Breast epithelium (tissue), 4 donors: ENCODE data around the gene DNMBP. TPM values are rescaled to one million over a fixed set of nuclear protein-coding genes. Genes with fewer than 3 reads are reported as not detected.

Experiments
- DNase-seq, 2 donors: peaks; one replicate each; pipeline ENCODE4 v3.0.0-alpha.2; 2019; ENCODE audit warnings: low spot score in 2 of 2
- H3K27ac ChIP-seq, 2 donors: fragments of 200-600 bp; sonication (generic) in 1 of 2; one replicate each; pipeline ENCODE4 v1.5.1; 2016 to 2019; ENCODE audit warnings: mild to moderate bottlenecking in 1 of 2
- H3K27me3 ChIP-seq, 2 donors: fragments of 200-600 bp; sonication (generic) in 1 of 2; one replicate each; pipeline versions ENCODE4 v1.5.1 to v1.6.0; 2017 to 2019; ENCODE audit warnings: control low read depth in 1 of 2, mild to moderate bottlenecking in 1 of 2
- H3K36me3 ChIP-seq: fragments of 200-600 bp; one replicate; pipeline ENCODE4 v1.5.1; 2019
- H3K4me1 ChIP-seq, 2 donors: fragments of 200-600 bp; sonication (generic); one replicate each; pipeline ENCODE4 v1.5.1; 2016 to 2019; ENCODE audit warnings: control low read depth in 1 of 2
- H3K4me3 ChIP-seq, 3 donors: fragments of 200-600 bp; sonication (generic); 1 replicate in 2 of 3; 2 replicates in 1 of 3; pipeline ENCODE4 v1.5.1; 2016 to 2019; ENCODE audit warnings: mild to moderate bottlenecking in 3 of 3, moderate library complexity in 2 of 3
- H3K9me3 ChIP-seq, 2 donors: fragments of 200-600 bp; sonication (generic) in 1 of 2; one replicate each; pipeline ENCODE4 v1.5.1; 2016 to 2019; ENCODE audit warnings: control low read depth in 1 of 2
- CTCF ChIP-seq, 3 donors: fragments of 450-650 bp; IDR thresholded peaks; one replicate each; pipeline ENCODE4 v1.5.1; 2016 to 2017; ENCODE audit warnings: antibody characterized with exemption in 3 of 3, mild to moderate bottlenecking in 3 of 3, moderate library complexity in 3 of 3
- POLR2A ChIP-seq: fragments of 450-650 bp; IDR thresholded peaks from one replicate; pipeline ENCODE4 v1.6.1; 2016; ENCODE audit warnings: antibody characterized with exemption, mild to moderate bottlenecking, moderate library complexity
- POLR2AphosphoS5 ChIP-seq, 3 donors: sonication (generic); formaldehyde crosslinking; IDR thresholded peaks; one replicate each; pipeline ENCODE4 v1.6.1; 2017; ENCODE audit warnings: antibody characterized with exemption in 3 of 3
- intact Hi-C: fragments of 100-400 bp; cut with DNase I; formaldehyde crosslinking; loops from one replicate; pipeline ENCODE4 v1.15.1; 2023; ENCODE audit warnings: low total_unique reads
- total RNA-seq, 3 donors: library from RNA; depleted of rRNA; stranded (reverse); fragments of >200 nt; gene quantifications; one replicate each; pipeline ENCODE4 v1.1.0, GENCODE V29; 2016

The DNMBP gene
- total RNA-seq, 3 donors from 2014 or later = 15.1 to 20.6 (median 15.5) TPM

- Histone ChIP-seq H3K27me3 (no peaks in the 10 kb centered on the region), H3K36me3 (no peaks in the 10 kb centered on the region), H3K9me3 (peaks cover 3 to 4% of the 10 kb centered on the region in 2 donors), H3K27ac (no peak overlapping the region), H3K4me3 (no peak overlapping the region), H3K4me1 (no peaks in the 10 kb centered on the region)
- DNase-seq = no peak
- intact Hi-C loops = no loop called here
- TF ChIP-seq POLR2AphosphoS5 (IDR thresholded peaks at IDR 0.05) (no peak), POLR2A (no peak), CTCF (IDR thresholded peaks at IDR 0.05) (no peak)
Observed at GRCh38 chr10:100027416-100027815, 17.7 kb upstream of the DNMBP start.

- TF ChIP-seq POLR2AphosphoS5 (IDR thresholded peaks at IDR 0.05) = no peak
- no peak for TF ChIP-seq CTCF (IDR thresholded peaks at IDR 0.05)
- TF ChIP-seq POLR2A = no peak
- no peak for DNase-seq
- no peaks in the 10 kb centered on the region for H3K27me3 ChIP-seq
- no peaks in the 10 kb centered on the region for H3K4me1 ChIP-seq
- H3K4me3 ChIP-seq = no peak overlapping the region
- no peaks in the 10 kb centered on the region for H3K36me3 ChIP-seq
- H3K27ac ChIP-seq = no peak overlapping the region
- intact Hi-C loops = no loop called here
- H3K9me3 ChIP-seq = peaks cover 3 to 4% of the 10 kb centered on the region in 2 donors
Observed at GRCh38 chr10:100025576-100025975, 15.8 kb upstream of the DNMBP start.

GRCh38 chr10:100024748-100025147 is 15.0 kb upstream of the DNMBP start:
- H3K4me1 ChIP-seq = no peaks in the 10 kb centered on the region
- H3K4me3 ChIP-seq = no peak overlapping the region
- no peak overlapping the region for H3K27ac ChIP-seq
- no peaks in the 10 kb centered on the region for H3K27me3 ChIP-seq
- intact Hi-C loops = no loop called here
- TF ChIP-seq POLR2AphosphoS5 (IDR thresholded peaks at IDR 0.05) (no peak), CTCF (IDR thresholded peaks at IDR 0.05) (no peak), POLR2A (no peak)
- H3K9me3 ChIP-seq = peaks cover 3 to 4% of the 10 kb centered on the region in 2 donors
- H3K36me3 ChIP-seq = no peaks in the 10 kb centered on the region
- no peak for DNase-seq

- Histone ChIP-seq H3K9me3 (peaks cover 0 to 4% of the 10 kb centered on the region in 2 donors), H3K27ac (no peak overlapping the region), H3K4me3 (no peak overlapping the region), H3K27me3 (no peaks in the 10 kb centered on the region), H3K4me1 (no peaks in the 10 kb centered on the region), H3K36me3 (no peaks in the 10 kb centered on the region)
- TF ChIP-seq POLR2A (no peak), CTCF (IDR thresholded peaks at IDR 0.05) (no peak), POLR2AphosphoS5 (IDR thresholded peaks at IDR 0.05) (no peak)
- intact Hi-C loops = no loop called here
- no peak for DNase-seq
Observed at GRCh38 chr10:100022403-100022802, 12.7 kb upstream of the DNMBP start.

GRCh38 chr10:100021322-100021721 is 11.6 kb upstream of the DNMBP start:
- intact Hi-C loops = no loop called here

More at GRCh38 chr10:100021322-100021721, 11.6 kb upstream of the DNMBP start:
- TF ChIP-seq POLR2AphosphoS5 (IDR thresholded peaks at IDR 0.05) = no peak
- no peak for TF ChIP-seq POLR2A
- no peak for TF ChIP-seq CTCF (IDR thresholded peaks at IDR 0.05)
- Histone ChIP-seq H3K9me3 (no peaks in the 10 kb centered on the region), H3K4me3 (no peak overlapping the region), H3K27ac (no peak overlapping the region), H3K4me1 (no peaks in the 10 kb centered on the region), H3K36me3 (no peaks in the 10 kb centered on the region), H3K27me3 (no peaks in the 10 kb centered on the region)
- no peak for DNase-seq
